BLaER1 (cell line): ENCODE measurements around the gene KRT71.

Source experiments
- H3K27ac ChIP-seq: shearing (Covaris generic); formaldehyde crosslinking; 2 replicates; pipeline ENCODE4 v1.8.1; 2022
- H3K27me3 ChIP-seq: shearing (Covaris generic); formaldehyde crosslinking; 2 replicates; pipeline ENCODE4 v1.8.1; 2022
- H3K36me3 ChIP-seq: shearing (Covaris generic); formaldehyde crosslinking; 2 replicates; pipeline ENCODE4 v1.8.1; 2022
- H3K4me1 ChIP-seq: shearing (Covaris generic); formaldehyde crosslinking; 2 replicates; pipeline ENCODE4 v1.8.1; 2022
- H3K4me2 ChIP-seq: shearing (Covaris generic); formaldehyde crosslinking; 2 replicates; pipeline ENCODE4 v1.8.1; 2022
- H3K4me3 ChIP-seq: shearing (Covaris generic); formaldehyde crosslinking; 2 replicates; pipeline ENCODE4 v1.8.1; 2022
- H3K9ac ChIP-seq: shearing (Covaris generic); formaldehyde crosslinking; 2 replicates; pipeline ENCODE4 v1.8.1; 2022
- H3K9me3 ChIP-seq: shearing (Covaris generic); formaldehyde crosslinking; 2 replicates; pipeline ENCODE4 v1.8.1; 2022
- H4K20me1 ChIP-seq: shearing (Covaris generic); formaldehyde crosslinking; 2 replicates; pipeline ENCODE4 v1.8.1; 2022
- Cebpa-rat ChIP-seq: shearing (Covaris generic); IDR thresholded peaks from 2 replicates; pipeline ENCODE4 v1.8.1; 2022

KRT71 gene

DNA sequence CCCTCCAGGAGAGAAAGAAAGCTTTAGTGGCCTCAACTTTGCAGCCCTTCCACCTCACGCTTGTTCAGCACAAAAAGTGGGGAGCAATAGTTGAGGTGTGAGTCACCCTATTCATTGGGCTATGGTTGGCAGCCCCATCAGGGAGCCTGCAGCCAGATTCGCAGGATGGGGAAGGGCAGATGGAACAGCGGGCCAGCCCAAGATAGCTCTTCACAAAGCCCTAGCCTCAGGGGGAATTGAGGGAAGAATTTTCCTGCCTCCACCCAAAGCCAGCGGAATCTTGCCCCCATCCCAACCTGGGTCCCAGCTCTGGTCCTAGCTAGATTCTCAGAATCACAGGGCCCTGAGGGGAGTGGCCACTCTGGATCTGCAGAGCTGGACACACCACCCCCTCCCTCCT, 29.1 kb downstream of the KRT71 start:
- no peaks in the 10 kb centered on the region for H4K20me1 ChIP-seq
- H3K27me3 ChIP-seq = no peaks in the 10 kb centered on the region
- no peak overlapping the region for H3K27ac ChIP-seq
- TF ChIP-seq Cebpa-rat = no peak
- no peak overlapping the region for H3K4me3 ChIP-seq
- H3K36me3 ChIP-seq = no peaks in the 10 kb centered on the region
- H3K4me1 ChIP-seq = peaks cover 14% of the 10 kb centered on the region
- H3K9ac ChIP-seq = no peak overlapping the region
- H3K9me3 ChIP-seq = no peaks in the 10 kb centered on the region
- no peak overlapping the region for H3K4me2 ChIP-seq

DNA sequence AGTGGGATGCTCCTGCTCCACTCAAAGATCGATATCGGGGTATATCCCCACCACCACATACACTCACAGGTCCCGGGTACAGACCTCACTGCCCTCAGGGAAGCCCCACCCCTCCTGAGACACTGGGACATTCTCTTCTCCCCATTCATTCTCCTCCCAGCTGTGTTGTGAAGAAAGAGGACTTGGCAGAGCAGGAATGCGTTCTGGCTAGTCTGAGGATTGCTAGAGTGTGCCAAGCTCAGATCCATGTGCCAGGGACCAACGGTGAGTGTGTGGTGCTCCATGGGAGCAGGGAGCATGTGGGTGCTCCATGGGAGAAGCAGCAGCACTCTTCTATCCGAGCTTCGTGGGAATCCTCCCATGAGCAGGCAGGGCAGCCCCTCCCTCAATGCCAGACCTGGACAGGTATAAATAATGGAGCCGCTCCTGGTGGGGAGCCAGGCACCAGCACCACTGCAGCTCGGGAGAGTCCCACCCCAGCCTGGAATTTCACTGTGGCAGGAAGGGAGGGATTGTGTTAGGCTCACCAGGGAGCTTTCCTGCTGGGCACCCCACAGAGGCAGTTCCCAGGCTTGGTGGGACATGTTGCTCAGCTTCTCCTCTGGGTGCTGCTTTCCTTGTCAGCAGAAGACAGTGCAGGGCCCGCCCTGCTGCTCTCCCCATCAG, 30.5 kb downstream of the KRT71 start:
- Histone ChIP-seq H3K27ac (no peak overlapping the region), H3K27me3 (no peaks in the 10 kb centered on the region), H4K20me1 (no peaks in the 10 kb centered on the region), H3K4me2 (no peak overlapping the region), H3K9ac (no peak overlapping the region), H3K4me3 (no peak overlapping the region), H3K36me3 (no peaks in the 10 kb centered on the region), H3K4me1 (peaks cover 9% of the 10 kb centered on the region), H3K9me3 (no peaks in the 10 kb centered on the region)
- no peak for TF ChIP-seq Cebpa-rat

DNA sequence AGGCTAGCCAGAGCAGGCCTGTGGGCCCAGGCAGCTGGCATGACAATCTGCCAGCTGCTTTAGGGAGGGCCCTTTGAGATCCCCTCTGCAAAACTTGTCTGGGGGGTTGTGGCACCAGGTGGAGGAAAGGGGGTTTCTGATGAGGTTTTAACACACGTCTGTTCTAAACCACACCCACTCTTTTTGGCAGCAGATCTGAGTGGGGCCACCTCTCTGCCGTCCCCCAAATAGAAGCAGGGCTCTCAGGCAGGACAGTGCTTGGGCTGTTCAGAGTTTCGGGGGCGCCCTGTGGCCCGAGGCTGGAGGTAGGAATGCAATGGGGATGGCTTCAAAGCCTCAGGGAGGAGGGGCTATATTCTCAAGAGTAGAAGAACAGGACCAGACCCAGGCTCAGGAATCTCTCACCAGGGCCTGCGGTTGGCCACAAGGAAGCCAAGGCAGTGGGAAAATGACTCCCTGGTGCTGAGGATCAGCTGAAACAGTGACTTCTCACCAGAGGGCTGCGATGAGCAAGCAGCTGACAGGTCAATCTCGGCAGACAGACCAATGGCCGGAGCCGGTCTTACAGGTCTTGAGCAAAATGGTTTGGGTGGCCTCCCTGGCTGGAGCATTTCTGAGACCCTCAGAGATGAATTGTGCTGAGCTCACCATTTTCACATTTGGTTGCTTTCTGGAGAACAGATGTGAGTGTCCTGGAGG, 31.2 kb downstream of the KRT71 start:
- Histone ChIP-seq H3K4me2 (no peak overlapping the region), H3K9me3 (no peaks in the 10 kb centered on the region), H3K4me3 (no peak overlapping the region), H4K20me1 (no peaks in the 10 kb centered on the region), H3K4me1 (peaks cover 2% of the 10 kb centered on the region; the same call in 1 of the 2 replicates), H3K27ac (no peak overlapping the region), H3K36me3 (no peaks in the 10 kb centered on the region), H3K27me3 (no peaks in the 10 kb centered on the region), H3K9ac (no peak overlapping the region)
- TF ChIP-seq Cebpa-rat = no peak

DNA sequence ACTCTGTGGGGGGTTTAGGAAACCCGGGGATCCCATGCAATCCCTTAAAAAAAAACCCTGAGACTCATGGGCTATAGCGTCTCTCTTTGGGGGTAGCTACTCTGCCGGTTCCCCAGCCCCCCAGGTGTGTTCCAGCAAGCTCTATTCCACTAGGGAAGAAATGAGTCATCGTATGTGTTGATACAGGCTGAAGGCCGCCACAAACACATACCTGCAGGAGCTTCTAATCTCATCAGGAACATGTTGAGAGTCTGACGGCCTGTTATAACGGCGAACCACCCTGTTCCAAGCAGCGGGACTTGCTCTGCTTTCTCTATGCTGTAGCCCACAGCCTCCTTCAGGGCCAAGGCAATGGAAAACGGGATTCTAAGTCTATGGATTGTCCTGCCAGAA, 31.8 kb downstream of the KRT71 start:
- H3K4me2 ChIP-seq = no peak overlapping the region
- H3K4me3 ChIP-seq = no peak overlapping the region
- H3K9ac ChIP-seq = no peak overlapping the region
- no peaks in the 10 kb centered on the region for H3K36me3 ChIP-seq
- no peaks in the 10 kb centered on the region for H3K27me3 ChIP-seq
- no peaks in the 10 kb centered on the region for H3K9me3 ChIP-seq
- H3K4me1 ChIP-seq = no peaks in the 10 kb centered on the region; the same call in 1 of the 2 replicates
- TF ChIP-seq Cebpa-rat = no peak
- H4K20me1 ChIP-seq = no peaks in the 10 kb centered on the region
- H3K27ac ChIP-seq = no peak overlapping the region

DNA sequence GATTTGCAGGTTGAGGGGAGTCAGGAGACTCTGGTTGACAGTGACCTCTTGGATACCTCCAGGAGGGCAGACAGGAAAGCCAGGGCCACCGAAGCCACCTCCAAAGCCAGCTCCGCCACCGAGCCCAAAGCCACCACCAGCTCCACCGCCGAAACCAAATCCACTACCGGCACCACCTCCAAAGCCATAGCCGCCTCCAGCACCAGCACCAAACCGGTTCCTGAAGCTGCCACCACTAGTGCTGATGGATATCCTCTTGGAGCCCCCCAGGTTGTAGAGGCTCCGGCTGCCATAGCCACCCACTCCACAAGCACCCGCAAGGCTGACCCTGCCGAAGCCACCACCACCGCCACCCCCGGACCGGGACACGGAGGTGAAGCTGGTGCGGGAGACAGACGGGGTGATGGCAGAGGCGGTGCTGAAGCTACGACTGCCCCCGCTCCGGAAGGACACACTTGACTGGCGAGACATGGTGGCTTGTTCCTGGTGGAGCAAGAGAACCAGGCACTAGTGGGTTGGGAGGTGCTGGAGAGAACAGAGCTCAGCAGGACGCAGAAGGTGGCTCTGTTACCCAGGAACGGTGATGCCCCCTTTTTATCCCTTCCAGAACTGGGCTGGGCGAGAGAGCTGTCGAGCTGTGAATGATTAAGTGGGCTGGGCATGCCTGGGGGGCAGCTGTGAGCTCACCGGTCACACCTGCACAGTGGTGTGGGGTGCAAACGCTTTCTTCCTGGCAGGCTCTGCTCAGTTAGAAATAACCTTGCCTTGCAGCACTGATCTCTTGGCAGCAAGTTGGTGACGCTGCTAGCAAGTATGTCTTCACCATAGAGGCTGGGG, 32.9 kb downstream of the KRT71 start, which contains the start of gene KRT5:
TSS of gene KRT5 (minus strand) at position 569 of the 837 bp plus-strand sequence. CDS start at position 471, 98 bp downstream.
- H3K4me3 ChIP-seq = no peak within 1 kb of the TSS
- no peaks in the 10 kb centered on the region for H3K36me3 ChIP-seq
- no peaks in the 10 kb centered on the region for H3K9me3 ChIP-seq
- no peak within 1 kb of the TSS for H3K4me2 ChIP-seq
- no peaks in the 10 kb centered on the region for H3K27me3 ChIP-seq
- no peak within 1 kb of the TSS for H3K27ac ChIP-seq
- no peak within 1 kb of the TSS for H3K9ac ChIP-seq
- no peaks in the 10 kb centered on the region for H4K20me1 ChIP-seq
- TF ChIP-seq Cebpa-rat = no peak
- no peaks in the 10 kb centered on the region for H3K4me1 ChIP-seq

DNA sequence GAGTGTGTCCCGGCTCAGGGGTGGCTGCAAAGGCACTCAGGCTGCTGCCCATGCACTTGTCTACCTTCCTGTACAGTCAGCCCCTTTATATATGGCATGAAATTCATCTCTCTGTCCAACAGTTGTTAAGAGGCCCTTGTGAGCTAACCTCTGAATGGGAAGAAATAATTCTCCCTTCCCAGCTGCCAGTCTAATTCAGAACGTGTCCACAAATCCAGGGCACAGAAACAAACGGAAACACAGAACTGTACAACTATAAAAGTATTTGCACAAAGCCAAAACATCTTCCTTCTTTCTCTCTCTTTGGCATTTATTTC, 33.6 kb downstream of the KRT71 start:
- no peak for TF ChIP-seq Cebpa-rat
- Histone ChIP-seq H3K4me1 (no peaks in the 10 kb centered on the region), H3K4me3 (no peak overlapping the region), H4K20me1 (no peaks in the 10 kb centered on the region), H3K27ac (no peak overlapping the region), H3K9me3 (no peaks in the 10 kb centered on the region), H3K36me3 (no peaks in the 10 kb centered on the region), H3K27me3 (no peaks in the 10 kb centered on the region), H3K9ac (no peak overlapping the region), H3K4me2 (no peak overlapping the region)

DNA sequence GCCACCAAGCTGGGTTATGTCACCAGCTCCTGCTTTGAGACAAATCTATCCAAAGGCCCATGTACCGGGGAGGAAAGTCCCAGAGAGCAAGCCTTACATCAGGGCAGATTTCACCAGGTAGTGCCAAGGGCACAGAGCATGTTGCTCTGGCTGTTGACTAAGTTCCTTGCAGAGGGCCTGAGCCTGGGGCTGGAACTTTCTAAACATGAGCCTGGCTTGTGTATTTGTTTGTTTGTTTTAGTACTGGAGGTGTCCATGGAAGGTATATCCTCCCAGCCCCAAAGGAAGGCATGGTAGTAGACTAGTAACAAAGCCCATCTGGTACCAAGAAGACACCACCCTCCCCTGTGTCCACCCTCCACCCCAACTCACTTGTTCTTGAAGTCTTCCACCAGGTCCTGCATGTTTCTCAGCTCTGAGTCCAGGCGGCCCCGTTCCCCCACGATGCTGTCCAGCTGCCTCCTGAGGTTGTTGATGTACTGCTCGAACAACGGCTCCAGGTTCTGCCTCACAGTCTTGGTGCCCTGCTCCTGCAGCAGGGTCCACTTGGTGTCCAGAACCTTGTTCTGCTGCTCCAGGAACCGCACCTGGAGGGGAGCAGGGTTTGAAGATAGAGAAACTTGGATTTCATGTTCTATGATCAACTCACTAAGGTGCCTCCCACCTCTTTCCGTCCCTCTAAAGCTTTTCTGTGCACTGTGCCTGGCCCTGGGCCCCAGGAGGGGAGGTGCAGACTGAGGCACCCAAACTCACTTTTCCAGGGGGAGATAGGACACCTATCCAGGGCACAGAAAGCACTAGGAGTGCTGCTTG, 34.2 kb downstream of the KRT71 start:
- Histone ChIP-seq H3K4me2 (no peak overlapping the region), H3K4me1 (no peaks in the 10 kb centered on the region), H3K9ac (no peak overlapping the region), H3K27me3 (no peaks in the 10 kb centered on the region), H3K9me3 (no peaks in the 10 kb centered on the region), H3K4me3 (no peak overlapping the region), H4K20me1 (no peaks in the 10 kb centered on the region), H3K27ac (no peak overlapping the region), H3K36me3 (no peaks in the 10 kb centered on the region)
- TF ChIP-seq Cebpa-rat = no peak

DNA sequence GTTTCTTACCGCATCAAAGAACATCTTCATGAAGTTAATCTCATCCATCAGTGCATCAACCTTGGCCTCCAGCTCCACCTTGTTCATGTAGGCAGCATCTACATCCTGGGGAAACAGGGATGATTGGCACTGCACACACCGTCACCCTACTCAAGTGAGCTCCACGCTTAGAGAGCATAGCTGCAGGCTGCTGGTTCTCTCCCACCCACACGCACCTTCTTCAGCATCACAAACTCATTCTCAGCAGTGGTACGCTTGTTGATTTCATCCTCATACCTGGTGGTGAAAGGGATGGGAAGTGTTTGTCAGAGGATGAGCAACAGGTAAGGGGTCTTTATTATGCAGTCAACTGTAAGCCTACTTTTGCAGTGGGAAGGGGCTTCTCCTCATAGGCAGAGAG, 35.1 kb downstream of the KRT71 start:
- Histone ChIP-seq H3K4me3 (no peak overlapping the region), H3K27ac (no peak overlapping the region), H3K4me1 (no peaks in the 10 kb centered on the region), H3K27me3 (no peaks in the 10 kb centered on the region), H3K4me2 (no peak overlapping the region), H3K9ac (no peak overlapping the region), H3K9me3 (no peaks in the 10 kb centered on the region), H4K20me1 (no peaks in the 10 kb centered on the region), H3K36me3 (no peaks in the 10 kb centered on the region)
- no peak for TF ChIP-seq Cebpa-rat

DNA sequence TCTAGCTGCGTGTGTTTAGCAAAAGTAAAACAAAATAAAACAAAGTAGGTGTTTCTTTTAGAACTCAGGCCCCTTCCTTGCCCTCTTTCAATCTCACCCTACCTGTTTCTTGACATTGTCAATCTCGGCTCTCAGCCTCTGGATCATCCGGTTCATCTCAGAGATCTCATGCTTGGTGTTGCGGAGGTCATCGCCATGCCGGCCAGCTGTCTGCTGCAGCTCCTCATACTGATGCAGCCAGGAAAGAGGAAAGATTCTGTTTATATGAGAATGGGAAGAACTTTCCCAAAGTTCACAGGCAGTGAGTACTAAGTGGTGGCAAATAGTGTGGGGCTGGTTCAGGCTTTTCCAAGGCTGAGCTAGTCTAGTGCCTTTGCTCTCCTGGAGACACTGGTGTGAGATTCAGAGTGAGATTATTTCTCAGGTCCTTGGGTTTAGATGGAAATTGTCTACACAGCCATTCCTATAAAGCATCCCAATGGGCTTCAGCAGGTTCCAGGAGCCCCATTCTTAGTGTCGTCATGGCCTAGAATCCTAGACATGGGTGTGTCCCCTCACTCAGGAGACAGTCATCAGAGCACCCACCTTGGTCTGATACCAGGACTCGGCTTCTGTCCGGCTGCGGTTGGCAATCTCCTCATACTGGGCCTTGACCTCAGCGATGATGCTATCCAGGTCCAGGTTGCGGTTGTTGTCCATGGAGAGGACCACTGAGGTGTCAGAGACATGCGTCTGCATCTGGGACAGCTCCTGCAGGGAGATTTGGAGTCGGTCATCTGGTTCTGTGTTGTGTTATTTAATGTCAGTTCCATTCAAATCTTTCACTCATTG, 35.7 kb downstream of the KRT71 start:
- H3K9ac ChIP-seq = no peak overlapping the region
- no peak for TF ChIP-seq Cebpa-rat
- H3K4me1 ChIP-seq = no peaks in the 10 kb centered on the region
- H3K27me3 ChIP-seq = no peaks in the 10 kb centered on the region
- no peaks in the 10 kb centered on the region for H4K20me1 ChIP-seq
- no peak overlapping the region for H3K4me2 ChIP-seq
- no peaks in the 10 kb centered on the region for H3K36me3 ChIP-seq
- no peaks in the 10 kb centered on the region for H3K9me3 ChIP-seq
- H3K27ac ChIP-seq = no peak overlapping the region
- no peak overlapping the region for H3K4me3 ChIP-seq
